SK-N-SH treated with all-trans-retinoic acid at 6 μM for 48 hours (cell line): ENCODE results near the gene ST6GALNAC4.

Experiments
- RARB ChIP-seq: fragments of 250-450 bp; sonication (Bioruptor Pico); IDR thresholded peaks from 2 replicates; pipeline ENCODE4 v1.8.0; 2021; ENCODE audit warnings: mild to moderate bottlenecking, moderate library complexity
- ZC3H10 ChIP-seq: fragments of 250-450 bp; sonication (Bioruptor Pico); IDR thresholded peaks from 2 replicates; pipeline ENCODE4 v1.5.1; 2021; ENCODE audit warnings: mild to moderate bottlenecking, moderate library complexity
- ZFP30 ChIP-seq: fragments of 450-650 bp; formaldehyde crosslinking; IDR thresholded peaks from 2 replicates; pipeline ENCODE4 v1.5.0; 2022; ENCODE audit warnings: mild to moderate bottlenecking, moderate library complexity
- TF ChIP-seq, protein P1 (sequence below): fragments of 250-450 bp; sonication (Bioruptor Pico); IDR thresholded peaks from 2 replicates; pipeline ENCODE4 v1.5.0; 2020; ENCODE audit warnings: mild to moderate bottlenecking, moderate library complexity

DNA sequence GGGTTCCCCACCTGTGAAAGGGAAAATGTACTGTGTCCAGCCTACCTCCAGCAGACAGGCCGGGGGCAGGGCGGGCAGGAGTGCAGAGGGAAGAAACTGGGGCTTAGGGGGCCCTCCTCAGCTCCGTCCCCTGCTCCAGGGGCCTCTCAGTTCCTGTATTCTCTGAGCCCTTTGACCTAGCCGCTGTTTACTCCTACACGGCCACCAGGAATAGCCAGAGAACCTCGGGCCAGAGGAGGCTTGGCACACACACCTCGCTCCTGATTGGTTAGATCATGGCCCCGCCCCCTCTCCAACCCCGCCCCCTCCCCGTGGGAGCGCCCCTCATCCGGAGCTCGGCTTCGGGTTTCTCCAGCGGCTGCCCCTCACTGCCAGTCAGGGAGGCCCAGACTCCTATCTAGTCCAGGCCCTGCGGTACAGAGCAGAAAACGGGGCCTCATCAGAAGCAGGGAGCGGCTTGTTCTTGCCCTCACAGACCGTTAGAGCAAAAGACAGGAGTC is 19.6 kb downstream of the ST6GALNAC4 start:
- no peak for TF ChIP-seq ZFP30 (CRISPR knock-in tag)
- TF ChIP-seq, protein P1, sequence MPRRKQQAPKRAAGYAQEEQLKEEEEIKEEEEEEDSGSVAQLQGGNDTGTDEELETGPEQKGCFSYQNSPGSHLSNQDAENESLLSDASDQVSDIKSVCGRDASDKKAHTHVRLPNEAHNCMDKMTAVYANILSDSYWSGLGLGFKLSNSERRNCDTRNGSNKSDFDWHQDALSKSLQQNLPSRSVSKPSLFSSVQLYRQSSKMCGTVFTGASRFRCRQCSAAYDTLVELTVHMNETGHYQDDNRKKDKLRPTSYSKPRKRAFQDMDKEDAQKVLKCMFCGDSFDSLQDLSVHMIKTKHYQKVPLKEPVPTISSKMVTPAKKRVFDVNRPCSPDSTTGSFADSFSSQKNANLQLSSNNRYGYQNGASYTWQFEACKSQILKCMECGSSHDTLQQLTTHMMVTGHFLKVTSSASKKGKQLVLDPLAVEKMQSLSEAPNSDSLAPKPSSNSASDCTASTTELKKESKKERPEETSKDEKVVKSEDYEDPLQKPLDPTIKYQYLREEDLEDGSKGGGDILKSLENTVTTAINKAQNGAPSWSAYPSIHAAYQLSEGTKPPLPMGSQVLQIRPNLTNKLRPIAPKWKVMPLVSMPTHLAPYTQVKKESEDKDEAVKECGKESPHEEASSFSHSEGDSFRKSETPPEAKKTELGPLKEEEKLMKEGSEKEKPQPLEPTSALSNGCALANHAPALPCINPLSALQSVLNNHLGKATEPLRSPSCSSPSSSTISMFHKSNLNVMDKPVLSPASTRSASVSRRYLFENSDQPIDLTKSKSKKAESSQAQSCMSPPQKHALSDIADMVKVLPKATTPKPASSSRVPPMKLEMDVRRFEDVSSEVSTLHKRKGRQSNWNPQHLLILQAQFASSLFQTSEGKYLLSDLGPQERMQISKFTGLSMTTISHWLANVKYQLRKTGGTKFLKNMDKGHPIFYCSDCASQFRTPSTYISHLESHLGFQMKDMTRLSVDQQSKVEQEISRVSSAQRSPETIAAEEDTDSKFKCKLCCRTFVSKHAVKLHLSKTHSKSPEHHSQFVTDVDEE (CRISPR knock-in tag), result no peak
- TF ChIP-seq ZC3H10 (CRISPR knock-in tag), result no peak
- no peak for TF ChIP-seq RARB
